ENCODE measurements around the gene EDNRB.
"Not testable (repeated sequence)": the region's sequence is repeated elsewhere in the genome, so short reads cannot be mapped to it uniquely, and the experiment has no call there.

EDNRB gene

DNA sequence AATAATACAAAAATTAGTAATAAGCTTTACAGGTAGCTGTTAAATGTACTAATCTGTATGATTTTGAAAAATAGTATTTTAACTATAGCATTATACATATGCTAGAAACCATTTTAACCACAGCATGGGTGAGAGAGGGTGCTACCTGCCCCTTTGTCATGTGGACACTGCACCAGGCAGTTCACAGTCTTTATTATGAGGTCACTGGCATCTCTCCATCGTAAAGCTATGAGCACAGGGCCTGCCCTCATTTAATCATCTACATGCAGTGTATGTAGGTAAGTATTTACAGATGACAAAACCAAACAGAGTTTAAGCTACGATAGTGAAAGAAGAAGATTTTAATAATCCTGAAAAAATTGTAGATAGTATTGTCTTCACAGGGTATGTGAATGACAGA is 21.7 kb downstream of the EDNRB start:
- DNase-seq (ENCODE audit: low read depth in 2 of 2, low spot score in 1 of 2) = no peak

GRCh38 chr13:77896536-77896935 is 22.1 kb downstream of the EDNRB start:
- no peak for DNase-seq (ENCODE audit: low read depth in 2 of 2, low spot score in 1 of 2)

GRCh38 chr13:77894743-77895142 is 23.9 kb downstream of the EDNRB start:
- DNase-seq (ENCODE audit: low read depth in 2 of 2, low spot score in 1 of 2) = no peak

- DNase-seq (ENCODE audit: low read depth in 2 of 2, low spot score in 1 of 2) = no peak
Observed at GRCh38 chr13:77893066-77893465, 25.6 kb downstream of the EDNRB start.

DNA sequence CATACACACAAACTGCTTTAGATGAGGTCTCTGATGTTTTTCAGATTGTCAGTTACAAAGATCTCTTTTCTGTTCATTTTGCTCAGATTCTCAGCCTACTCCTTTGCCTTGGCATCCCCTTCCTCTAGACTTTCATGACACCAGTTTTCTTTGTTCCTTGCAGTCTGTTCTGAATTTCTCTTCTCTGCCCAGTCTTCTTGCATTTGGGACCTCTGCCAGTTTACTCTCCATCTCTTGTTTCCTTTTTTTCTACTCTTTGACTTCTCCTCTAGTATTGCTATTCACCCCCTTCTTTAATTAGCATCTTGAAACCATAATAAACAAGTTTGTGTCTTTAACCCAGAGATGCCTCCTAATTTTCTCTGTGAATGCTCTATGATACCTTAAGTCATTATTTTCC is 26.1 kb downstream of the EDNRB start:
- no peak for DNase-seq (ENCODE audit: low read depth in 2 of 2, low spot score in 1 of 2)

DNA sequence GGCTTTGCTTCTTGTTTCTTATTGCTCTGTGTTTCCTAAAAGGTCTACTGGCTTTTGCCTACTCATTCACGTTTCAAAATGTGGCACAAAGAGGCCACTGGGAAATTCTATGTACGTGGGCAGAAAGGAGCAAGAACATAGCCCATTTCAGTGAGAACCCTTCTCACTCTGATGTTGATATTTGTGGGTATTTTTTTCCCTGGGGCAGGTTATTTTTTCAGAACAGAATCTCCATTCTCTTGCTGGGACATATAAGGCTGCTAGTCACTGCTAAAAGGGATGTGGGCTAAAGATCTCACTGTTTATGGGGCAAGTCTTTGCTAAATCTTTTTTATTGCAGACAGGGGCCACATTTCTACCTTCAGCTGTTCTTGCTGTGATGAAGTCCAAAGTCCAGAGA is 27.1 kb downstream of the EDNRB start:
- DNase-seq (ENCODE audit: low read depth in 2 of 2, low spot score in 1 of 2) = no peak

GRCh38 chr13:77891041-77891440 is 27.6 kb downstream of the EDNRB start:
- DNase-seq (ENCODE audit: low read depth in 2 of 2, low spot score in 1 of 2) = no peak

DNA sequence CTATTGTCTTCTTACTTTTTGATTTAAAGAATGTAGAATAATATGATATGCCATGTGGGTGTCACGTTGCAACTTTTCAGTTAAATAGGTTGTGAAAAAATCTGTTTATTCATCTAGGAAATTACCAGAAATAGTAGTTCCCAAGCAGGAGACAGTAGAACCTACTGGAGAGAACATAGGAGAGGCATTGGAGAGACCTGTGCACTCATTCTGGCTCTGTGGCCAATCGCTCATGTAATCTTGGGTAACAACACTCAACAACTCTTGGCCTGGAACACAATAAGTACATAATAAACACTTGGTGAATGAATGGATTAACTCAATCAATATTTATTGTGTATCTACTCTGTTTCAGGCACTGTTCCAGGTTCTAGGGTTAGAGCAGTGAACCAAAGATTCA is 35.3 kb downstream of the EDNRB start:
- DNase-seq (ENCODE audit: low read depth in 2 of 2, low spot score in 1 of 2) = no peak

DNA sequence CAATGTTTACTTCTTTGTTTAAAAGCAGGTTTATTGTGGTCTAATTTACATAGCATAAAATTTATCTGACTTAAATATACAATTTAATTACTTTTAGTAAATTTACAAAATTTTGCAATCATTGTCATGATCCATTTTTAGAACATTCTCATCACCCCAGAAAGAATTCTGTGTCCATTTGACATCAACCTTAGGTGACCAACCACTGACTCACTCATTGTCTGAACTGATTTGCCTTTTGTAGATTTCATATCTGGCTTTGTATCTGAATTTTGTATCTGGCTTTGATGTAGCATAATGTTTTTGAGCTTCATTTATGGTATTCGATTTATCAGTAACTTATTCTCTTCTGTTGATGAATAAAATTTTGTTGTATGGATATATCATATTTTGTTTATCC is 40.4 kb downstream of the EDNRB start:
- no peak for DNase-seq (ENCODE audit: low read depth in 2 of 2, low spot score in 1 of 2)

DNA sequence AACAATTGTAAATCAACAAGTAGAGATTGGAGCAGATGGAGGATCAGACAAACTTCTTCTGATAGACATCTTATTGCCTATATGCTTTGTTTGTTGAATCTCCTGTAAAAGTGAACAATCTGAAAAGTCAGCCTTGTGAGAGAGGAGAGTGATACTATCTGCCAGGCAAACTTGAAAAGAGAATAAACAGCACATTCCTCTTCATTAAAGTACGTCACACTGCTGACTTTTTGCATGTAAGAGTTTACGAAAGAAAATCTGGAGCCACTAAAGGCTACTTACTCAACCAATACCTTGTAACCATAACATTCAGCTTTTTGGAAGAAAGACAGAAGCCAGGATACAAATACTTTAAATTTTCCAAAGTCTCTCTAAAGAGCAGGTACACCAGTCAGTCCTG is 42.5 kb downstream of the EDNRB start:
- DNase-seq (ENCODE audit: low read depth in 2 of 2, low spot score in 1 of 2) = no peak

DNA sequence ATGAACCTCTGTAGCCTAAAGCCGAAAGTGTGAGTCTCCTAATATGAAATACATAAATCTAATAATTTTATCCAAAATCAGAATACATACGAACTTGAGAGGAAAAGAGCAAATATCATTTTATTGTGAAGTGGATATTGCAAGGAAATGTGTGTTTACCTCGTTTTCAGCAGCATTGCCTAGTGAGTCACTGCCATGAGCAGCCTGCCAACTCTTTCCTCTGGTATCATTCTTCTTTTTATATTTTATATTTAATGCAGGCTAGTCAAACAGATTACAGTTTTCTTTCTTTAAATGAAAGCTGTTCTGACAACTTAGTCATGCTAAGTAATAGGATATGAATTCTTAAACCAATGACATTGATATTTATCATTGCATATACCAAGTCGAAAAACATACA is 44.2 kb downstream of the EDNRB start:
- DNase-seq (ENCODE audit: low read depth in 2 of 2, low spot score in 1 of 2) = no peak

DNA sequence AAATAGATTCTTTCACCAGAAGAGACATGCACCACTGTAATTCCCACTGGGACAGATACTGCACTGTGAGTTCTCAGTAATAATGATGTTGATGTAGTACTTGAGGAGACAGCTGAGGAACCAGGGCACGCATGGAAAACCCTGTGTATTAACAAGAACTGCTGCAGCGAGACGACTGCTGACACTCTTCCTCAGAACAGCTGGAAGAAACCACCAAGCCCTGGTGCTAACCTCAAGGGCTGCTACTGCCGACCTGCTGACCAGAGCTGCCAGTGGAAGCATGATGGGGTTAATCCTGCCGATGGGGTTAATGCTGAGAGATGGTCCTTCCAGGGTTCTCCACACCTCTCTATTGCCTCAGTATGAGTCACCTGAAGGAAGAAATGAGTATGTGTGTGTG is 45.6 kb downstream of the EDNRB start:
- DNase-seq (ENCODE audit: low read depth in 2 of 2, low spot score in 1 of 2) = no peak

- no peak for DNase-seq (ENCODE audit: low read depth in 2 of 2, low spot score in 1 of 2)
Observed at GRCh38 chr13:77871596-77871995, 47.0 kb downstream of the EDNRB start.

GRCh38 chr13:77868717-77869116 is 49.9 kb downstream of the EDNRB start:
- no peak for DNase-seq (ENCODE audit: low read depth in 2 of 2, low spot score in 1 of 2)

- DNase-seq (ENCODE audit: low read depth in 2 of 2, low spot score in 1 of 2) = no peak
Observed at GRCh38 chr13:77866971-77867370, 51.7 kb downstream of the EDNRB start.

- no peak for DNase-seq (ENCODE audit: low read depth in 2 of 2, low spot score in 1 of 2)
Observed at GRCh38 chr13:77865622-77866021, 53.0 kb downstream of the EDNRB start.

GRCh38 chr13:77863144-77863543 is 55.5 kb downstream of the EDNRB start:
- no peak for DNase-seq (ENCODE audit: low read depth in 2 of 2, low spot score in 1 of 2)

DNA sequence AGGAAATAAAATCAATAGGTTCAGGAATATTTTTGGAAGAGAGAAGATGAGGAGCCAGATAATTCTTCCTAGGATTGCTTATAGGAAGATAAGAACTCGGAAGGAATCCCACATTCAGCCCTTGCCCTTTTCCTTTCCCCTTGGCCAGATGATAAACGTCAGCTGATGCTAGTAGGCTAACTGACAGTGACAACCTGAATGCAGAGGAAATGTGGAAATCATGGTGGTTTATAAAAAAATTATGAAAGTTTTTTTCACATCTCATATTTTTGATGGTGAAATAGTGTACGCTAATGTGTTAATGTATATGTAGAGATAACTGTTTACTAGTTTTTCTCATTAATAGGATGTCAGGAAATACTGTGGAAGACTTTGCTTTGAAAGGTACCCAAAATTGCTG is 56.9 kb downstream of the EDNRB start:
- no peak for DNase-seq (ENCODE audit: low read depth in 2 of 2, low spot score in 1 of 2)

- DNase-seq (ENCODE audit: low read depth in 2 of 2, low spot score in 1 of 2) = no peak
Observed at GRCh38 chr13:77860507-77860981, 58.1 kb downstream of the EDNRB start.

DNA sequence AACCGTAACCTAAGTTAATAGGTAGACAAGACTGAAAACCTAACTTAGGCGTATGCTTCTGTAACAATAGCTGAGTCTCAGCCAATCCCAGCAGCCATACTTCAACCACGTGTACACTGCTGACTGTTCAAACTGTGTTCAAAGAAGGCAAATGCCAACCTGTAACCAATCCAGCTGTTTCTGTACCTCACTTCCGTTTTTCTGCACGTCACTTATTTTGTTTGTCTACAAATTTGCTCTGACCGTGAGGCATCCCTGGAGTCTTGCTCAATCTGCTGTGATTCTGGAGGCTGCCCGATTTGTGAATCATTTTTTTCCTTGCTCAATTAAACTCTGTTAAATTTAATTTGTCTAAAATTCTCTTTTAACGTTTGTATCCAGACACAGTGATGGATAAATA is 59.2 kb downstream of the EDNRB start:
- DNase-seq (ENCODE audit: low read depth in 2 of 2, low spot score in 1 of 2) = no peak

DNA sequence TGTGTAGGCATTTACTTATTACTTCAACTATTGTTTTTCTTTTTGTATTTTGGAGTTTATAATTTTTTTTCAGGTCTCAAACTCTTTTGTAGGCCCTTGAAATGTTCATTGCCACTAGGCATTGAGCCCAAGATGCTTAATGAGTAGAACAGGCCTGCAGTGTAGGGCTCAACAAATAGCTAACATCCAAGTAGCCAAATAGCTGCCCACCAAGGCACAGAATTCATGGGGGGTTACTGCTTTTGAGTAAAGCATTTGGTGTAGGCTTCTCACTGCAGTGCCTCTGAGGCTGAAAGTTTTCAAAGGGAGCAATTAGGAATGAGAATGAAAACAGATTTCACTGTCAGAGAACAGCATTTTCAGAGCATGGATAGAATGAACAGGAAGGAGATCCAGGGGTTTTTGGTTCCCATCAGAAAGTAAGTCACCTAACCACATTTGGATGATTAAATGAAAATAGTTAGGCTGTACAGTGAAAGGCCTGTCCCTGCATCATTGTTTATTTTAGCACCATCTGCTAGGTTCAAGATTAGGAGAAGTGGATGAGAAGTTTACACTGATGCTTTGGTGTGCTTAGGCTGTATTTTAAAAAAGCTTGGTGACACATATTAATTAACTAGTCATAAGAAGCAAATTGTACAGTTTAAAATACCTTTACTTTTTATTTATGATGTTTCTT is 61.0 kb downstream of the EDNRB start:
- no peak for DNase-seq (ENCODE audit: low read depth in 2 of 2, low spot score in 1 of 2)

- no peak for DNase-seq (ENCODE audit: low read depth in 2 of 2, low spot score in 1 of 2)
Observed at GRCh38 chr13:77853703-77854102, 64.9 kb downstream of the EDNRB start.

GRCh38 chr13:77848050-77848449 is 70.6 kb downstream of the EDNRB start:
- DNase-seq (ENCODE audit: low read depth in 2 of 2, low spot score in 1 of 2) = not testable (repeated sequence)

DNA sequence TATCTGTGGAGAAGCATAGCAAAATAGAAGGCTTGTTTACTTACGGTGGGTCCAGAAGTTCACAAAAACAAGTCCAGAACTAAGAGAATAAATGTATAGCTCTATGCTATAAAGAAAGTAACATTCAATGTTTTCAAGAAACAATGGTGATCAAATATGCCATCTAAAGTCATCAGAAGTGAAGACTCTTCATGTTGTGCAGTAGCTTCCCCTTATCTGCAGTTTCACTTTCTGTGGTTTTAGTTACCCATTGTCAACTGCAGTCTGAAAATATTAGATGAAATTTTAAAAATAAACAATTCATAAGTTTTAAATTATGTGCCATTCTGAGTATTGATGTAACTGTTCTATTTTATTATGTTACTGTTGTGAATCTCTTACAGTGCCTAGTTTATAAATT is 72.5 kb downstream of the EDNRB start:
- DNase-seq (ENCODE audit: low read depth in 2 of 2, low spot score in 1 of 2) = no peak
